Nephron (organoid): ENCODE measurements around the gene TMED6.
A peak's percentile ranks its signal among the peaks of the same experiment; 100 is the strongest.

Source experiments
- H3K27ac Mint-ChIP-seq, 3 experiments: 2 replicates each; pipeline ENCODE4 v1.8.0; 2020; ENCODE audit warnings: mixed read lengths in 3 of 3, mild to moderate bottlenecking in 2 of 3, moderate library complexity in 1 of 3
- H3K27me3 Mint-ChIP-seq: 2 replicates; pipeline ENCODE4 v1.8.0; 2021; ENCODE audit warnings: low read depth, mild to moderate bottlenecking, moderate library complexity, mixed read lengths
- H3K36me3 Mint-ChIP-seq: 2 replicates; pipeline ENCODE4 v1.8.0; 2020; ENCODE audit warnings: low read depth, mixed read lengths
- H3K4me1 Mint-ChIP-seq: 2 replicates; pipeline ENCODE4 v1.8.0; 2020; ENCODE audit warnings: mixed read lengths
- H3K4me3 Mint-ChIP-seq, 3 experiments: 2 replicates each; pipeline ENCODE4 v1.8.0; 2020; ENCODE audit warnings: mild to moderate bottlenecking in 3 of 3, mixed read lengths in 3 of 3, moderate library complexity in 2 of 3
- H3K9me3 Mint-ChIP-seq: 2 replicates; pipeline ENCODE4 v1.8.0; 2020; ENCODE audit warnings: mixed read lengths
- CTCF ChIP-seq, 3 experiments: fragments of 200-600 bp; sonication (generic); IDR thresholded peaks; one replicate each; pipeline ENCODE4 v1.5.0; 2021; ENCODE audit warnings: antibody characterized with exemption in 3 of 3; ENCODE audit not compliant: unreplicated experiment in 3 of 3

Gene TMED6

GRCh38 chr16:69318177-69318910 is 33.2 kb downstream of the TMED6 start:
- H3K4me1 Mint-ChIP-seq: no peaks in the 10 kb centered on the region
- no peak for TF ChIP-seq CTCF (IDR thresholded peaks at IDR 0.05; ENCODE audit: unreplicated experiment in 3 of 3)
- H3K9me3 Mint-ChIP-seq: no peaks in the 10 kb centered on the region
- no peak overlapping the region for H3K27ac Mint-ChIP-seq
- H3K4me3 Mint-ChIP-seq: no peak overlapping the region
- no peaks in the 10 kb centered on the region for H3K27me3 Mint-ChIP-seq
- peaks cover 64% of the 10 kb centered on the region for H3K36me3 Mint-ChIP-seq

- H3K9me3 Mint-ChIP-seq: no peaks in the 10 kb centered on the region
- peaks cover 60% of the 10 kb centered on the region for H3K36me3 Mint-ChIP-seq
- no peaks in the 10 kb centered on the region for H3K27me3 Mint-ChIP-seq
- peaks cover 5% of the 10 kb centered on the region for H3K4me1 Mint-ChIP-seq
- H3K4me3 Mint-ChIP-seq: no peak overlapping the region
- TF ChIP-seq CTCF (IDR thresholded peaks at IDR 0.05; ENCODE audit: unreplicated experiment in 3 of 3): no peak
- H3K27ac Mint-ChIP-seq: no peak overlapping the region
Observed at GRCh38 chr16:69316595-69317034, 35.0 kb downstream of the TMED6 start.

GRCh38 chr16:69315486-69316311 is 35.9 kb downstream of the TMED6 start:
- Mint-ChIP-seq H3K27ac (no peak overlapping the region), H3K4me3 (no peak overlapping the region), H3K27me3 (no peaks in the 10 kb centered on the region), H3K36me3 (peaks cover 52% of the 10 kb centered on the region), H3K9me3 (no peaks in the 10 kb centered on the region), H3K4me1 (peaks cover 5% of the 10 kb centered on the region)
- TF ChIP-seq CTCF (IDR thresholded peaks at IDR 0.05; ENCODE audit: unreplicated experiment in 3 of 3): no peak

GRCh38 chr16:69314534-69314933 is 37.1 kb downstream of the TMED6 start:
- Mint-ChIP-seq H3K27me3 (no peaks in the 10 kb centered on the region), H3K4me3 (peak overlapping the region in 2 of 3 experiments; percentile 52 to 90), H3K9me3 (no peaks in the 10 kb centered on the region), H3K36me3 (peaks cover 46% of the 10 kb centered on the region), H3K27ac (no peak overlapping the region), H3K4me1 (peaks cover 5% of the 10 kb centered on the region)
- no peak for TF ChIP-seq CTCF (IDR thresholded peaks at IDR 0.05; ENCODE audit: unreplicated experiment in 3 of 3)

GRCh38 chr16:69313469-69313868 is 38.1 kb downstream of the TMED6 start:
- Mint-ChIP-seq H3K27ac (peak overlapping the region in 1 of 3 experiments; percentile 82), H3K4me3 (peak overlapping the region; percentile 80 to 90 (median 90)), H3K27me3 (no peaks in the 10 kb centered on the region), H3K9me3 (no peaks in the 10 kb centered on the region), H3K4me1 (peaks cover 5% of the 10 kb centered on the region), H3K36me3 (peaks cover 39% of the 10 kb centered on the region)
- TF ChIP-seq CTCF (IDR thresholded peaks at IDR 0.05; ENCODE audit: unreplicated experiment in 3 of 3): no peak
